Muscle layer of duodenum (tissue), 2 donors: ENCODE results near the gene ZFP36L1.

Source experiments
- H3K27ac ChIP-seq: one replicate; pipeline ENCODE4 v1.7.0; 2013; ENCODE audit warnings: mild to moderate bottlenecking, low read length
- H3K27me3 ChIP-seq: one replicate; pipeline ENCODE4 v1.7.0; 2013; ENCODE audit warnings: low read depth, mild to moderate bottlenecking, control low read depth, low read length
- H3K36me3 ChIP-seq, 2 donors: one replicate each; pipeline ENCODE4 v1.7.0; 2013; ENCODE audit warnings: low read length in 2 of 2, control low read depth in 1 of 2, mild to moderate bottlenecking in 1 of 2; ENCODE audit not compliant: insufficient read depth in 2 of 2, control insufficient read depth in 1 of 2
- H3K4me1 ChIP-seq, 2 donors: one replicate each; pipeline ENCODE4 v1.7.0; 2013; ENCODE audit warnings: low read length in 2 of 2, mild to moderate bottlenecking in 2 of 2, control low read depth in 1 of 2, moderate library complexity in 1 of 2; ENCODE audit not compliant: insufficient read depth in 2 of 2, control insufficient read depth in 1 of 2
- H3K4me3 ChIP-seq, 2 donors: one replicate each; pipeline ENCODE4 v1.7.0; 2013; ENCODE audit warnings: low read length in 2 of 2, low read depth in 1 of 2, mild to moderate bottlenecking in 1 of 2
- H3K9me3 ChIP-seq, 2 donors: one replicate each; pipeline ENCODE4 v1.7.0; 2013; ENCODE audit warnings: low read length in 2 of 2, control low read depth in 1 of 2, mild to moderate bottlenecking in 1 of 2; ENCODE audit not compliant: control insufficient read depth in 1 of 2
- donor health status: healthy.

ZFP36L1 gene

DNA sequence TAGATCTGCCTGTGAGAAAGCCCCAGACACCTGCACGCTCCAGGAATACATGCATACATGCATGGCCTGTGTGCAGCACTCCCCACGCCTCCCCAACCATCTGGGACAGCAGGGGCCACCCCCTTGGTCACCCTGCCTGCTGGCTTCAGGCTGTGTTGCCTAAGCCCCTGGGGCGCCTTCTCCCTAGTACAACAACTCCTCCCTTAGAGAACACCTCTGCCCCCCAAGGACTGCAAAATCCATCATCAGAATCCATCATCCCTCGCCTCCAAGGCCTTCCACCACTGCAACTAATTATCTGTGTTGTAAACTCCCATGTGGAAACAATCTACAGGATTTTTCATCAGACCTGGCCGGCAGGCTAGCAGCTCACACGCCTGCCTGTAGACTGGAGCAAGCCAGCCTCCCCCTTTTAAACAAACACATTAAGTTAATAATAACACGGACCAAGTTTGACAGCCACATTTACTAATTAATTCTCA, 36.8 kb downstream of the ZFP36L1 start:
- Histone ChIP-seq H3K36me3 (no peaks in the 10 kb centered on the region), H3K4me3 (no peak overlapping the region), H3K27me3 (no peaks in the 10 kb centered on the region), H3K9me3 (no peaks in the 10 kb centered on the region), H3K27ac (no peak overlapping the region), H3K4me1 (peaks cover 7 to 12% of the 10 kb centered on the region in 2 donors)

DNA sequence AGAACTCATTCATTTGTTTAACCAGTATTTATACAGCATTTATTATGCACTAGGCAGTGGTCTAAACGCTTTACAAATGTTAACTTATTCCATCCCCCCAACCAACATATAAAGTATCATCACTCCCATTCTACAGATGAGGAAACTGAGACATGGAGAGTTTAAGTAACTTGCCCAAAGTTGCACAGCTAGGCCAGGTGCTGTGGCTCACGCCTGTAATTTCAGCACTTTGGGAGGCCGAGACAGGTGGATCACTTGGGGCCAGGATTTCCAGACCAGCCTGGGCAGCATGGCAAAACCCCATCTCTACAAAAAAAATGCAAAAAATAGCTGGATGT, 37.9 kb downstream of the ZFP36L1 start:
- H3K4me1 ChIP-seq = peaks cover 7 to 12% of the 10 kb centered on the region in 2 donors
- no peak overlapping the region for H3K27ac ChIP-seq
- H3K27me3 ChIP-seq = no peaks in the 10 kb centered on the region
- no peak overlapping the region for H3K4me3 ChIP-seq
- no peaks in the 10 kb centered on the region for H3K36me3 ChIP-seq
- H3K9me3 ChIP-seq = no peaks in the 10 kb centered on the region

DNA sequence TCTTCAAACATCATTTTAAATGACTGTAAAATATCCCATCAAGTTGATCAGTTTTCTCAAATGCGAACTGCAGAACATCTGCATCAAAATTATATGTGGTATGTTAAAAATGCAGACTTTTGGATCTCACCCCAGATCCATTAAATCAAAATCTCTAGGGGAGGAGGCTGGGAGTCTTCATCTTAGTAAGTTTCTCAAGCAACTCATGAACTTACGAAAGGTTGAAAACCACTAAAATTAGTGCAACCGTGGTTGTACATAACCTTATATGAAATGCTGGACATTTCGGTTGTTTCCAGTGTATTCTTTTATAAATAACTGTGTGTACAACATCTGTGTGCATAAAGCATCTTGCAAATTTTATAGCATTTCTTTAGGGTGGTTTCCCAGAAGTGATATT, 39.2 kb downstream of the ZFP36L1 start:
- Histone ChIP-seq H3K36me3 (no peaks in the 10 kb centered on the region), H3K4me1 (peaks cover 7 to 24% of the 10 kb centered on the region in 2 donors), H3K4me3 (no peak overlapping the region), H3K9me3 (no peaks in the 10 kb centered on the region), H3K27me3 (no peaks in the 10 kb centered on the region), H3K27ac (no peak overlapping the region)

DNA sequence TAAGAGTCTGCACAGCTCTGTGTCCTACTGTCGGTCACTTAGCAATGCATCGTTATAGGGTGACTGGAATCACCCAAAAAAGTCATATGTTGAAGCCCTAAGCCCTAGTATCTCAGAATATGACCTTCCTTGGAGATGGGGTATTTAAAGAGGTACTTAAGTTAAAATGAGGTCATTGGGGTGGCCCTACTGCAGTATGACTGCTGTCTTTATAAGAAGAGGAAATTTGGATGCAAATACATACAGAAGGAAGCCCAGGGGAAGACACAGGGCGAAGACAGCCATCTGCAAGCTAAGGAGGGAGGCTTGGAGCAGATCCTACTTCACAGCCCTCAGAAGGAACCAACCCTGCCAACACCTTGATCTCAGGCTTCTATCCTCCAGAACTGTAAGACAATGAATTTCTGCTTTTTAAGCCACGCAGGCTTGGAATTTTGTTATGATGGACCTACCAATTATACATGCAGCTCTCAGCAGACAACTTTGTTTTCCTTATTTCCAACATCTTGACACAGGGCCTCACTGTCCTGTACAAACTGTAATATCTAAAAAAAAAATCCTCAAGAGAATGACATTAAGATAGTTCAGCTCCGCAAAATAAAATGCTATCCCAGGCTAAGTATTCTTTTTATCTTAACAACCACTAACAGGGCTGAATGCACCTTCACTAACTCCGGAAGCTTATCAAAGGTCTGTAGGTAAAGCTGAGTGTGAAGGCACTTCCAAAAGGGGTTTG, 40.4 kb downstream of the ZFP36L1 start:
- Histone ChIP-seq H3K9me3 (no peaks in the 10 kb centered on the region), H3K4me1 (peaks cover 7 to 18% of the 10 kb centered on the region in 2 donors), H3K27me3 (no peaks in the 10 kb centered on the region), H3K36me3 (no peaks in the 10 kb centered on the region), H3K4me3 (no peak overlapping the region), H3K27ac (no peak overlapping the region)

DNA sequence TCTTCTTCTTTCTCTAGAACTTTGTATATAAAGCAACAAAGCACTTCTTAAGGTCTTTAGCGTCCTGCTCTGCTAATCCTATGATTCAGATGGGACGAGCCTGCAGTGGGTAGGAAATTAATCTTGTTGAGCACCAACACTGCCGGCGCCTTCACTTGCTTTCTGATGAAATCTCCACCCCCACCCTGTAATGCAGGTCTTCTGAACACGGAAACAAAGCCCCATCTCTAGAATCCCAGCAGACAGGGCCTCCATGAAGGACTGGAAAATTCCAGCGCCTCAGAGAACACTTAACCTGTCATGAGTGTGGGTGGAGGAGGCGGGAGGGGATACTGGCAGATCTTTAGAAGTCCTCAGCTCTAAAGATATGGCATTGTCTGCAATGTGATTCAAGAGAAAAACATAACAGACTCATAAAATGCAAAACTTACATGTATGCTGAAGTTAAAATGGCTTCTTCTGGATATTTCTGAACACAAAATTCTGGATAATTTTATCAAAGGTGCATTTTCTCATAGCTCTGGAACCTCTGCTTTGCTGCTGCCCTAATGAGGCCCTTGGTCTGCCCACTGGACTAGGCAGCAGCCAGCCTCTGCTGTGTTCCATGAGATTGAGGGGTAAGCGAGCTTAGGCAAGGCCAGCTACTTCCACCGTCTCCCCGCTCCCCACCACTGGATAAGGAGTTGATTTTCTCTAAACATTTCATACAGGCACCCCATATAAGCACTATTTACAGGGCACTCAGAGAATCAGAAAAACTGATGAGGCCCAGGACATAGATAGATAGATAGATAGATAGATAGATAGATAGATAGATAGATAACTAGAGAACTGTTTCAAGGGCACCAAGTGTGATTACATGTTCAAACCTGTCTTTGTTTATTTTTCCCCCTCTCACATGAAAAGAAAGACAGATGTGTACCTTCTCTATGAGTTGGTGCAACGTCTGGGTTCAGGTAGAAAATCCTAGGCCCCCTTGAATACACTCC, 43.1 kb downstream of the ZFP36L1 start:
- no peaks in the 10 kb centered on the region for H3K36me3 ChIP-seq
- H3K27ac ChIP-seq = no peak overlapping the region
- H3K27me3 ChIP-seq = no peaks in the 10 kb centered on the region
- no peaks in the 10 kb centered on the region for H3K9me3 ChIP-seq
- no peak overlapping the region for H3K4me3 ChIP-seq
- peaks cover 0 to 18% of the 10 kb centered on the region in 2 donors for H3K4me1 ChIP-seq

DNA sequence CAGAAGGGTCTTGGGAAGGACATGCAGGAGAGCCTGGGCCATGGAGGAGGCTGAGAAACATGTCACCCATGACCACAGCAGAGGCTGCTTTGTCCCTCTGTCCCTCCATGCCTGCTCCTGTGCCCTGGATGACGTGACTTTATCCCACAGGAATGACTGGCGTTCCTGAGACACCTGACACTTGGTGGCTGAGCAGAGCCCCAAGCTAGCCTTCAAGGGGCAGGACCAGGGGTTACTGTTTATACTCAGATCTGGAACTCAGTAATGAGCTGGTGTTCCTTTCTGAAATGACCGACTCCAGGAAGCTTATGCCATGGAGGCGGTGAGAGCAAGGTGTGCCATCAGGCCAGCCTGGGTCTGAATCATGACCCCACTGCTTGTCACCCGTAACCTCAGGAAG, 44.2 kb downstream of the ZFP36L1 start:
- Histone ChIP-seq H3K27me3 (no peaks in the 10 kb centered on the region), H3K9me3 (no peaks in the 10 kb centered on the region), H3K4me1 (peaks cover 0 to 18% of the 10 kb centered on the region in 2 donors), H3K36me3 (no peaks in the 10 kb centered on the region), H3K27ac (no peak overlapping the region), H3K4me3 (no peak overlapping the region)

DNA sequence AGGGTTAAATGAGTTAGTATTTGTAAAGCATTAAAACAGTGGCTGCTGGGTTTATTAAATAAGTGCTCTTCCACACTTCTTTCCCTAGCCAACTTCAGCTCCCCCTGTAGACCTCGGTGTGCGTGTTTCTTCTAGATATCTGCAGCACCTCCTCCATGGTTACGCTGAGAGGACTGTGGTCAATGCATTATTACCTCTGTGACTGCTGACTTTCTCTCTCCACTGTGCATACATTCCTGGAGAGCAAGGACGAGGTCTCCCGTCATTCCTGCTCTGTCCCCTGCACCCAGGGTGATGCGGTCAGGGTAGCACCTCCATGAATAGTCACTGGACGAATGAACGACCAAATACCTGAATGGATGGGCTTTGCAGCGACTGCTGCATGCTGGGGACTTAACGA, 44.6 kb downstream of the ZFP36L1 start:
- H3K27ac ChIP-seq = no peak overlapping the region
- no peaks in the 10 kb centered on the region for H3K9me3 ChIP-seq
- H3K4me1 ChIP-seq = peaks cover 0 to 18% of the 10 kb centered on the region in 2 donors
- no peaks in the 10 kb centered on the region for H3K36me3 ChIP-seq
- no peak overlapping the region for H3K4me3 ChIP-seq
- no peaks in the 10 kb centered on the region for H3K27me3 ChIP-seq

DNA sequence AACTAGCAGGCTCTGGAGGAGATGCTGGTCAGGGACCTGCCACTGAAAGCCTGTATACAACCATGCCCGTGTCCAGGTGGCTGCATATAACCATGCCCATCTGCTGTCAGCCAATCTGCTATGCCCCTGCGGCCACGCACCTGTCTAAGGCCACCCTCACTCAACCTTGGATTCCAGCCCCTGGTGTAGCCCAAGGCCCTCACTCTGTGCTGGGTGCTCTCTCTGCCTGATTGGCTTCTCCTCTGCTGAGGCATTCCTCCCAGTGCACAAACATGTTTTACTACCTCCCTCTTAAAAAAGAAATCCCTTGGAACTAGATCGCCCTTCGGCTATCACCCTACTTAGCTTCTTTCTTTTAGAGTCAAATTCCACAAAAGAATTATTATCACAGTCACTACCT, 45.5 kb downstream of the ZFP36L1 start:
- no peaks in the 10 kb centered on the region for H3K36me3 ChIP-seq
- peaks cover 0 to 17% of the 10 kb centered on the region in 2 donors for H3K4me1 ChIP-seq
- no peaks in the 10 kb centered on the region for H3K27me3 ChIP-seq
- no peaks in the 10 kb centered on the region for H3K9me3 ChIP-seq
- H3K27ac ChIP-seq = no peak overlapping the region
- no peak overlapping the region for H3K4me3 ChIP-seq

DNA sequence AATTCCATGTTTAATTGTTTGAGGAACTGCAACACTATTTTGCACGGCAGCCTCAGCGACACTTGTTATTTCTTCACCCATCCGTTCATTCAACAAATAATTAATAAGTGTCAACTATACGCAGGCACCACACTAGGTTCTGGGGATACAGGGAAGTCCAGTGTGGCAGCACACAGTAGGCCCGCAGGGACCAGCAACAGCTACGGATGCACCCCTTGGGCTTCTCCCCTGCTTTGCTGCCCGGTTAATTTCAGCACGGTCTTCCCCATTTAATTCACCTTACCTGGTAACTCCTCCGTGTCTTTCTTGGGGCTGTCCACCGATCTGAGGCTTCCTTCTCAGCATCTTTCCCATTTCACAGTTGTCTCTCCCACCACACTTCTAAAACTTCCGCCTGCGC, 48.3 kb downstream of the ZFP36L1 start:
- no peaks in the 10 kb centered on the region for H3K9me3 ChIP-seq
- no peak overlapping the region for H3K27ac ChIP-seq
- H3K4me1 ChIP-seq = peaks cover 0 to 8% of the 10 kb centered on the region in 2 donors
- H3K36me3 ChIP-seq = no peaks in the 10 kb centered on the region
- no peak overlapping the region for H3K4me3 ChIP-seq
- no peaks in the 10 kb centered on the region for H3K27me3 ChIP-seq

DNA sequence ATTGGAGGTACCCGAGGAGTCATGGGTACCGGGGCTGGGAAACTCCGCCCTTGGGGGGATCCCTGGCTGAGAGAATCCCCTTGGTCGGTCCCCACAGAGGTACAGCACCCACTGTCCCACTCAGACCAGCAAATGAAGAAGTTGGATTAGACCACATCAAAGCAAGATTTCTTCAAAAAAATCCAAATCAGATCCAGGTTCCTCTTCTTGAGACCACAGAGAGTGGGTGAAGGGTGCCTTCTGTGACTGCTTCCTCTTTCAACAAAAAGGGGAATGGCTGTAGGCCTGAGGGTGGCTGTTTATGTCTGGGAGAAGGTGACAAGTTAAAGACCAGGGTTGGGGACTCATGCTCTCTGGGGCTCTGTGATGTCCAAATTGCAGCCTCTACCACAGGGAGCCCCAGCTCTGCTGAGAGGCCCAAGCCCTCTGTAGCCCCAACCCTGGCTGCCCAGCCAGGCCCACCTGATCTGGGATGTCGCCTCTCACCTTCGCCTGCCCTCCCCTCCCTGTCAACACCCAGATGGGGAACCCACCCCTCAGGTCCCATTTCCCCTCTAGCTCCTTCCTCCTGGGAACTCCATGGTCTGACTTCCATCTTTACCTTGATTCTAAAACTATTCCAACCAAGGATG, 50.9 kb downstream of the ZFP36L1 start:
- no peaks in the 10 kb centered on the region for H3K9me3 ChIP-seq
- no peaks in the 10 kb centered on the region for H3K27me3 ChIP-seq
- no peaks in the 10 kb centered on the region for H3K36me3 ChIP-seq
- no peak overlapping the region for H3K4me3 ChIP-seq
- H3K27ac ChIP-seq = no peak overlapping the region
- peaks cover 0 to 7% of the 10 kb centered on the region in 2 donors for H3K4me1 ChIP-seq

DNA sequence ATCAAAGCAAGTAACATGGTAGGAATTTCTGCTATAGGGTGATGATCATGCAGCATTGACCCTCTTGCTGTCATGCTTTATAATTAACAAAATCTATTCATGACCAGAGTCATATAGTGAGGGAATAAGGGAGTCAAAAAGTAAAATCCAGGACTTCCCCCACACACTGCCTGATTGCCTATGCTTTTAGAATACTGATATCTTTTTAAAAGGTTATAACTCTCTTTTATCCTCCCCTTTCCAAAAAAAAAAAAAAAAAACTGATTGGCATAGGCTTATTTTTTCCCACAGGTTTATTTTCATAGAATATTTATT, 51.4 kb downstream of the ZFP36L1 start:
- Histone ChIP-seq H3K9me3 (no peaks in the 10 kb centered on the region), H3K4me3 (no peak overlapping the region), H3K4me1 (peaks cover 2 to 12% of the 10 kb centered on the region in 2 donors), H3K27ac (no peak overlapping the region), H3K36me3 (no peaks in the 10 kb centered on the region), H3K27me3 (no peaks in the 10 kb centered on the region)
